Stimulated activated CD4-positive, alpha-beta T cell treated with anti-CD3 and anti-CD28 coated beads, TNF-alpha, amount 100 ng/mL, for 24 hours (primary cell): ENCODE data around the gene GLE1.
A peak's percentile ranks its signal among the peaks of the same experiment; 100 is the strongest.
"Not testable (repeated sequence)": the region's sequence is repeated elsewhere in the genome, so short reads cannot be mapped to it uniquely, and the experiment has no call there.

Experiments used
- DNase-seq, 3 experiments: peaks; one replicate each; pipeline ENCODE4 v3.0.0-alpha.2; 2020; ENCODE audit warnings: low read depth in 3 of 3

GLE1 gene

GRCh38 chr9:128552153-128552743 lies 47.7 kb downstream of the GLE1 start, which contains the start of gene SPTAN1:
TSS of gene SPTAN1 (plus strand) at chr9:128552587. CDS start at chr9:128566741, 14,154 bp downstream.
- peak; percentile 80 to 93 (median 89) for DNase-seq

DNA sequence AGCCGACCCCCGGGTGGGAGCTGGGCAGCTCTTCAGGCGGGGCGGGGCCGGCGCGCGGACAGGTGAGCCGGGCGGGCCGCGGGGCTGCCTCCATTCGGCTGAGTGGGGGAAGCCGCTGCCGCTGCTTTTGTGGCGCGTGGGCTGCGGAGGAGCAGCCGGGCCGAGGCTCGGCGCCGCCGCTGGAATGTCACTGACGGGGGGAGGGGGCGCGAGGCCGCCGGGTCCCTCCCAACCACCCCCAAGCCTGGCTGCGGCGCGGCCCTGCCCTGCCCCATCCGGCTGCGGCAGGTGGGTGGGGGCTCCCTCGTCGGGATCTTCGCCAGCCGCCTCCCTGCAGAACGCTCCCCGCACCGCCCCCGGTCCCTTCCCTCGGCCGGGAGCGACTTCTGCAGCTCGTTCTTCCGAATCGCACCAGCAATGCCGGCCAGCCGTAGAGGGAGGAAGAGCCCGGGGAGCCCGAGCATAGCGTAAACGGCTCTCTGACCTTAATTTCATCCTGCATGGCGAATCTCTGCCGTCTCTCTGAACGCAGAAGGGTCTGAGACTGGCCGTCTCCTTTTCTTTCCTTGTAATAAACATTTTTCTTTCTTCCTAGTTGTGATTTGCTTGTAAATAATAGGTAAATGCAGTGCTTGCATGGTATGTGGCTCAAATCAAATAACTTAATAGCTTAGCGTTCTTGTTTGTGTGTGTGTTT lies 48.4 kb downstream of the GLE1 start:
- peak; percentile 10 to 60 (median 29) for DNase-seq

DNA sequence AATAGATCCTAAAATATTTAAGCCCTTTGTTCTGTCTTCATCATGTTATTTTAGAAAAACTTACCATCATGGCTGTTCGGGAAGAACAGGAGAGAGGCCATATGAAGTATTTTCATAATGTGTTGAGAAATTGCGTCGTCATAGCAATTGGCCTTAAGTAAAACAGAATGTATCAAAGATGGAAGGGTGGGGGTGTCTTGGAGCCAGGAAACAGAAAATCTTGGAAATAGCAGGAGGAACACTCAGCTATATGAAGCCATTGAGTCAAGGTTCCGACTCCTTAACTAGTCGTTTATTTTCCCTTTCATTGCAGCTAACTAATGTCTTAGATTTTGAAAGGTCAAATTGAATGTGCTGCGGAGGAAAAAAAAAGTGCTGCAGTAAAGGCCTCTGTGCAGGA lies 49.2 kb downstream of the GLE1 start:
- DNase-seq: no peak

GRCh38 chr9:128554155-128554862 lies 49.8 kb downstream of the GLE1 start:
- DNase-seq: peak in 1 of 3 experiments; percentile 26

- no peak for DNase-seq
These were observed 50.7 kb downstream of the GLE1 start for GRCh38 chr9:128555180-128555721.

- DNase-seq: no peak
These were observed 51.8 kb downstream of the GLE1 start for GRCh38 chr9:128556276-128556675.

- no peak for DNase-seq
These were observed 52.6 kb downstream of the GLE1 start for GRCh38 chr9:128556926-128557634.

DNA sequence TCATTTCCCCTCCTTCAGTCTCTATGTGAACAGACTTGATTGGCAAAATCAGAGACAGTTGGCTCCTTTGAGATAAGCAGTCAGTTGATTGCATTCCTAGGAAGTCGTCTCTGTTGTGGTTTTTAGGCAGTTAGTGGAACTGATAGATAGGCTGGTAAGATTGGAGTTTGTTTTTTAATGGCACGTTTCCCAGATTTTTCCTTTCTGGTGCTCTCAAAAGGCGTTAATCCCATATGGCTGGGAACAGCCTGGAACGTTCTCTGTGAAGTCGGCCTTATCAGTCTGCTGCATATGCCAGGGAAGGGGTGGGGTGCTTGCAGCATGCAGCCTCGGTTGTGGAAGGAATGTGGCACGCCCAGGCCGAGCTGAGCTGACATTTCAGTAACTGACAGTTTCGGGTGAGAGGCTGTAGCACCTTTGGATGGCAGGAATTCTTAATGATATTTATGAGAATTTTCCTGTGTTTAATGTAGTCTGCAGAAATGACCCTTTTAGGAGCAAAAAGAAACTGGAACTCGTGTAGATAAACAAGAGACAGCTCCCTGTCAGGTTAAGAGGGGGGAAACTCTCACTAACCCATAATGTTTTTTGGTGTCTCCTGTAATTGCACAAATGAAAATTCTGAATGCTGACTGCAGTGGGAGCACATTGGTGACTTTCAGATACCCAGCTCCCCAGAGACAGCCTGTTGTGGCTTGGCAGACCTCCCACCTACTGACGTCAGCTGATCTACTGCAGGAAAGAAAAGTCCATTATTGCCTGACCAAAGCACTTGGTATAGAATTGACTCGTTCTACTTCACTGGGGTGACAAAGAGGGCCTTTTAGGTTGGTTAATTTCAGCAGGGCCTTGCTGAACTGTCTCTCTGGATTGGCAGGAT lies 54.2 kb downstream of the GLE1 start:
- DNase-seq: peak in 2 of 3 experiments; percentile 15 to 57

DNA sequence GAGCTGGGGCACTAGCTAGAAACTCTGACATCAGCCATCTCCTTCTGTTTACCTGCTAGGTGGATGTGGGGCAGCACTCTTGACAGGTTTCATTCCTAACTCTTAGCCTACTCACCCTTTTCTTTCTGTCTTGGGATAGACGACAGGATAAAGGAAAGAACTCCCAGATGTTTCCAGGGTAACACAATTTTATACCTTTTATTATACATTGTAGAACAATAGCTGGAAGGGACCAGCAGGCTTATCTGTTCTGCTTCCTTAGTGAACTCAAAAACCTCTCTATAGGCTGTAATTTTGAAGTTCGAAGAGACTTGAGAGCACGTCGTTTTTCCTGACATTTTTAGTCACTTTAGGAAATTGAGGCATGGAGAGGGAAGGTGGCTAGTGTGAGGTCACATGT lies 61.1 kb downstream of the GLE1 start:
- no peak for DNase-seq

DNA sequence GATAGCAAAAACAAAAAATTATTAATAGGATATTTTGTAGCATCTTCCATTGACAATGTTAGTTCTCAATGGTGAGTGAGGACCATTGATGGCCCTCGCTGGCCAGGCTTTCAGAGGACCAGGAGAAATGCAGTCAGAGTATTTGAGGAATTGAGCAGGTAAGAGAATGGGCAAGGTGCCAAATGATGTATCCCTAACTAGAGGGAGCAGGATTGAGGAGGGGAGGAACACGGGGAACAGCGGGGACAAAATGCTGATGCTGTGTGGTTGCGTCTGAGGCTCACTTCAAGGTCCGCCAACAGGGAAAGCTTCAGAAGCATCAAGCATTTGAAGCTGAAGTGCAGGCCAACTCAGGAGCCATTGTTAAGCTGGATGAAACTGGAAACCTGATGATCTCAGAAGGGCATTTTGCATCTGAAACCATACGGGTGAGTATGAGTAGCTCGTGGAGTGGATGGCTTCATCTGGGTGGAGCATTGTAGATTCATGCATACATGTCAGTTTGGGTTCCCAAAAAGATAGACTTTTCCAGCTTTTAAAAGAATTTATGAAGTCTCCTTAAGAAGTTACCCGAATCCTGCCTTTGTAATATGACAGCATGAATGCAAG lies 64.1 kb downstream of the GLE1 start:
- no peak for DNase-seq

DNA sequence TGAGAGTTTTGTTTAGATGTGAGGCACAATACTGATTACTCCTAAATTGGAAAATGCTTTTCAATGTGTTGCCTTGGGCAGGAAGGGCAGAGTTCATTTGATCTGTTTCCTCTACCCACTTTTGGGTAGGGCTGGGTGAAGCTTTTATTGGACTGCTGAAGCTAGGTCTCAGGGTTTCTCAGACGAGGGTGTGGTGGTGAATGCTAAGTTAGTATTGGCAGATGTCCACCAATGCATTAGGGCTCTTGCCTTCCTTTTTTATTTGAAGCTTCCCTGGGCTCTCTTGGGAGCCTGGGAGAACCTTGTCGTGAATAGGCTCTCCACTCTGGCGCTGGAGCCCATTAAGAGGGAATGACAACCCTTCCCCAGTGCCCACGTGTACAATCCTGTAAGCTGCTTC lies 71.0 kb downstream of the GLE1 start:
- DNase-seq: no peak

GRCh38 chr9:128575916-128576315 lies 71.4 kb downstream of the GLE1 start:
- no peak for DNase-seq

DNA sequence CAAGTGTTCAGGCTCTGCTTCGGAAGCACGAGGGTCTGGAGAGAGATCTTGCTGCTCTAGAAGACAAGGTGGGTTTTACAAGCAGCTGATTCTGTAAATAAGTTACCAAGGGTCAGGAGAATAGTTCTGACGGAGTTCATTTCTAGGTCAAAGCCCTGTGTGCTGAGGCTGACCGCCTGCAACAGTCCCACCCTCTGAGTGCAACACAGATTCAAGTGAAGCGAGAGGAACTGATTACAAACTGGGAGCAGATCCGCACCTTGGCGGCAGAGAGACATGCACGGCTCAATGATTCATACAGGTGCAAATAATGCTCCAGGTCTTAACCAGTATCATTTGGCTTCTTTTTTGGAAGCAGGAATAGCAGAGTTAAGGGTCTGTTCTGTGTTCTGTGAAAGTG lies 72.7 kb downstream of the GLE1 start:
- DNase-seq: no peak

DNA sequence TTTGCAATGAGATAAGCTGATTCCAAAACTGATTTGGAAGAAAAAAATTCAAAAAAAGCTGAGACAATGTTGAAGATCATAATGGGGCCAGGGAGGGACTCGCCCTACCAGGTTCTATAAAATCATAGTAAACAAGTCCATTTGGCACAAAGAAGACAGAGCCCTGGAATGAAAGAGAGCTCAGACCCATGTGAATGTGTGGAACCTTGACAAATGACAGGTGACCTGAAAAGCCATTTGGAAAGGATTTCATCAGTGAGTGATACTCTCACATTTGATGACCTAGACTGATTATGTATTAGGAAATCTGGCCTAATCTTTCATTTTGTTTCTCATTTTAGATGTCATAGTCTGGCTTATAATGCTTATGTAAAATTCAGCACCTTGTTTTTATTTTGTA lies 74.7 kb downstream of the GLE1 start:
- no peak for DNase-seq

GRCh38 chr9:128580731-128581130 lies 76.2 kb downstream of the GLE1 start:
- no peak for DNase-seq

DNA sequence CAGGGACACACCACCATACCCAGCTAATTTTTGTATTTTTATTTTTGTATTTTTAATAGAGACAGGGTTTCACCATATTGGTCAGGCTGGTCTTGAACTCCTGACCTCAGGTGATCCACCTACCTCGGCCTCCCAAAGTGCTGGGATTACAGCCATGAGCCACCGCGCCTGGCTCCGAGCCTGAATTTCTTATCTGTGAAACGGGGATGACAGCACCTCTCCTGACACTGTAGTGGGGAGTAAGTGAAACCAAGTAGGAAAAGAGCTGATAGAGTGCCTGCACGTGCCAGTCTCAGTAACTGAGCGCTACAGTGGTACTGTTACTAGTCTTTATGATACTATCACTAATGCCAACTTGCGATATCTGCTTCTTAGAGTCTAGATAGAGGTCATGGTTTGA lies 80.6 kb downstream of the GLE1 start:
- not testable (repeated sequence) for DNase-seq

- not testable (repeated sequence) for DNase-seq
These were observed 82.4 kb downstream of the GLE1 start for GRCh38 chr9:128586934-128587333.

DNA sequence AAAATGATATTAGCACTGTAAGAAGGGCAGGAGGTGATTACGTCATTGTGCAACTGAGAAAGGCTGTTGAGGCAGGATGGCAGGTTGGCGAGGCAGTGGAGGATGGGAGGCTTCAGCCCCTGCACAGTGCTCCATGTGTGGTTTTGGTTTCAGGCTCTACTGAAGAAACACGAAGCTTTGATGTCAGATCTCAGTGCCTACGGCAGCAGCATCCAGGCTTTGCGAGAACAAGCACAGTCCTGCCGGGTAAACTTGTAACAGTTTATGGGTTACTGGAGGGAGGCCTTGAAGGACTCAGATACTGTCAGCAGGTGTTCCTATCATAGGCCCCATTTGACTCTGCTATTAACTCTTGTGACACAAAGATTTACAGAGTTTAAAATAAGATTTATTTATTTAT lies 82.9 kb downstream of the GLE1 start:
- DNase-seq: peak; percentile 11 to 55 (median 22)

GRCh38 chr9:128588581-128589233 lies 84.2 kb downstream of the GLE1 start:
- no peak for DNase-seq
